GDM1 (cell line): ENCODE results near the gene RASSF10.

Source experiments
- DNase-seq: peaks from one replicate; lab custom pipeline; 2025; lab: John Stamatoyannopoulos, UW

Gene RASSF10

GRCh38 chr11:13061294-13061990 lies 52.3 kb downstream of the RASSF10 start:
- no peak for DNase-seq
